Measurements from ENCODE around the gene ZCCHC10. TPM values are rescaled to one million over a fixed set of nuclear protein-coding genes. Genes with fewer than 3 reads are reported as not detected.

ZCCHC10 gene
- total and polyA plus RNA-seq, 9 of the 15 experiments (the other 6 are each of a cell fraction or from before 2014, with no cell fraction given) = 11.9 to 146 (median 51.8) TPM

DNA sequence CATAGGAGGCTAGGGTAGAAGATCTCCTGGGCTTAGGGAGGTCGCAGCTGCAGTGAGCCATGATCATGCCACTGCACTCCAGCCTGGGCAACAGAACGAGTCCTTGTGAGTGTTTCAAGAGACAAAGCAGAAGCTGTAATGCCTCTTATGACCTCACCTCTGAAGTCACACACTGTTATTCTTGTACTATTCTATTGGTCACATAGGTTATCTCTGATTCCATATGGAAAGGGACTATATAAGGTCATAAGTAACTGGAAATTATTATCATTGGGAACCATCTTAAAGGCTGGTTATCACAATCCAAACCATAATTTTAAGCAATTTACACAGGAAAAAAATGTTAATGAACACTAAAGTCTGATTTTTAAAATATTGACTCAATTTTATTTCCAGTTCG, 45.1 kb downstream of the ZCCHC10 start (continued):
- peak; percentile 58; the same call in 1 of the 2 replicates for TF ChIP-seq SMARCA4 (IDR thresholded peaks at IDR 0.05)
- TF ChIP-seq JUN (IDR thresholded peaks at IDR 0.05; ENCODE audit: borderline replicate concordance, low read depth, low read length) = peak; percentile 68
- TF ChIP-seq JUN (CRISPR knock-in tag; IDR thresholded peaks at IDR 0.05; ENCODE audit: borderline replicate concordance) = no peak
- TF ChIP-seq PHF8 (IDR thresholded peaks at IDR 0.05; ENCODE audit: borderline replicate concordance, low read length) = no peak
- TF ChIP-seq FOXM1 (IDR thresholded peaks at IDR 0.05; ENCODE audit: low read depth) = peak; percentile 42; the same call in 1 of the 2 replicates
- no peak for TF ChIP-seq FOXM1 (CRISPR knock-in tag; IDR thresholded peaks at IDR 0.05; ENCODE audit: low read depth)
- TF ChIP-seq NONO (IDR thresholded peaks at IDR 0.05; ENCODE audit: low read depth in 2 of 2, low read length in 1 of 2) = no peak
- peak; percentile 61 for TF ChIP-seq CBFA2T2 (conservative IDR thresholded peaks at IDR 0.05)
- peak; percentile 78 for TF ChIP-seq TAL1 (IDR thresholded peaks at IDR 0.05)
- TF ChIP-seq, protein P1, sequence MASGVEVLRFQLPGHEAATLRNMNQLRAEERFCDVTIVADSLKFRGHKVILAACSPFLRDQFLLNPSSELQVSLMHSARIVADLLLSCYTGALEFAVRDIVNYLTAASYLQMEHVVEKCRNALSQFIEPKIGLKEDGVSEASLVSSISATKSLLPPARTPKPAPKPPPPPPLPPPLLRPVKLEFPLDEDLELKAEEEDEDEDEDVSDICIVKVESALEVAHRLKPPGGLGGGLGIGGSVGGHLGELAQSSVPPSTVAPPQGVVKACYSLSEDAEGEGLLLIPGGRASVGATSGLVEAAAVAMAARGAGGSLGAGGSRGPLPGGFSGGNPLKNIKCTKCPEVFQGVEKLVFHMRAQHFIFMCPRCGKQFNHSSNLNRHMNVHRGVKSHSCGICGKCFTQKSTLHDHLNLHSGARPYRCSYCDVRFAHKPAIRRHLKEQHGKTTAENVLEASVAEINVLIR (CRISPR knock-in tag; IDR thresholded peaks at IDR 0.05) = peak; percentile 55; the same call in 1 of the 2 replicates
- TF ChIP-seq, protein P2, sequence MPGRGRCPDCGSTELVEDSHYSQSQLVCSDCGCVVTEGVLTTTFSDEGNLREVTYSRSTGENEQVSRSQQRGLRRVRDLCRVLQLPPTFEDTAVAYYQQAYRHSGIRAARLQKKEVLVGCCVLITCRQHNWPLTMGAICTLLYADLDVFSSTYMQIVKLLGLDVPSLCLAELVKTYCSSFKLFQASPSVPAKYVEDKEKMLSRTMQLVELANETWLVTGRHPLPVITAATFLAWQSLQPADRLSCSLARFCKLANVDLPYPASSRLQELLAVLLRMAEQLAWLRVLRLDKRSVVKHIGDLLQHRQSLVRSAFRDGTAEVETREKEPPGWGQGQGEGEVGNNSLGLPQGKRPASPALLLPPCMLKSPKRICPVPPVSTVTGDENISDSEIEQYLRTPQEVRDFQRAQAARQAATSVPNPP (IDR thresholded peaks at IDR 0.05; ENCODE audit: borderline replicate concordance, insufficient read depth, insufficient read length) = no peak
- peak; percentile 52 to 95; a peak in 3 of 4 replicates for TF ChIP-seq SRF (CRISPR knock-in tag; IDR thresholded peaks at IDR 0.05)
- TF ChIP-seq TEAD4 (IDR thresholded peaks at IDR 0.05; ENCODE audit: low read length) = peak; percentile 78
- no peak for TF ChIP-seq TEAD4 (CRISPR knock-in tag; IDR thresholded peaks at IDR 0.05; ENCODE audit: borderline replicate concordance)
- peak; percentile 84 for TF ChIP-seq ARID1B (IDR thresholded peaks at IDR 0.05)
- TF ChIP-seq, protein P3, sequence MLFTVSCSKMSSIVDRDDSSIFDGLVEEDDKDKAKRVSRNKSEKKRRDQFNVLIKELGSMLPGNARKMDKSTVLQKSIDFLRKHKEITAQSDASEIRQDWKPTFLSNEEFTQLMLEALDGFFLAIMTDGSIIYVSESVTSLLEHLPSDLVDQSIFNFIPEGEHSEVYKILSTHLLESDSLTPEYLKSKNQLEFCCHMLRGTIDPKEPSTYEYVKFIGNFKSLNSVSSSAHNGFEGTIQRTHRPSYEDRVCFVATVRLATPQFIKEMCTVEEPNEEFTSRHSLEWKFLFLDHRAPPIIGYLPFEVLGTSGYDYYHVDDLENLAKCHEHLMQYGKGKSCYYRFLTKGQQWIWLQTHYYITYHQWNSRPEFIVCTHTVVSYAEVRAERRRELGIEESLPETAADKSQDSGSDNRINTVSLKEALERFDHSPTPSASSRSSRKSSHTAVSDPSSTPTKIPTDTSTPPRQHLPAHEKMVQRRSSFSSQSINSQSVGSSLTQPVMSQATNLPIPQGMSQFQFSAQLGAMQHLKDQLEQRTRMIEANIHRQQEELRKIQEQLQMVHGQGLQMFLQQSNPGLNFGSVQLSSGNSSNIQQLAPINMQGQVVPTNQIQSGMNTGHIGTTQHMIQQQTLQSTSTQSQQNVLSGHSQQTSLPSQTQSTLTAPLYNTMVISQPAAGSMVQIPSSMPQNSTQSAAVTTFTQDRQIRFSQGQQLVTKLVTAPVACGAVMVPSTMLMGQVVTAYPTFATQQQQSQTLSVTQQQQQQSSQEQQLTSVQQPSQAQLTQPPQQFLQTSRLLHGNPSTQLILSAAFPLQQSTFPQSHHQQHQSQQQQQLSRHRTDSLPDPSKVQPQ (CRISPR knock-in tag; IDR thresholded peaks at IDR 0.05; ENCODE audit: borderline replicate concordance) = no peak
- TF ChIP-seq, protein P4, sequence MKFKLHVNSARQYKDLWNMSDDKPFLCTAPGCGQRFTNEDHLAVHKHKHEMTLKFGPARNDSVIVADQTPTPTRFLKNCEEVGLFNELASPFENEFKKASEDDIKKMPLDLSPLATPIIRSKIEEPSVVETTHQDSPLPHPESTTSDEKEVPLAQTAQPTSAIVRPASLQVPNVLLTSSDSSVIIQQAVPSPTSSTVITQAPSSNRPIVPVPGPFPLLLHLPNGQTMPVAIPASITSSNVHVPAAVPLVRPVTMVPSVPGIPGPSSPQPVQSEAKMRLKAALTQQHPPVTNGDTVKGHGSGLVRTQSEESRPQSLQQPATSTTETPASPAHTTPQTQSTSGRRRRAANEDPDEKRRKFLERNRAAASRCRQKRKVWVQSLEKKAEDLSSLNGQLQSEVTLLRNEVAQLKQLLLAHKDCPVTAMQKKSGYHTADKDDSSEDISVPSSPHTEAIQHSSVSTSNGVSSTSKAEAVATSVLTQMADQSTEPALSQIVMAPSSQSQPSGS (CRISPR knock-in tag; IDR thresholded peaks at IDR 0.05) = peak; percentile 30; the same call in 1 of the 2 replicates
